Activated CD8-positive, alpha-beta T cell treated with anti-CD3 and anti-CD28 coated beads for 36 hours (primary cell): ENCODE data around the gene AP1AR. TPM values are rescaled to one million over a fixed set of nuclear protein-coding genes. Genes with fewer than 3 reads are reported as not detected.
"Not testable (repeated sequence)": the region's sequence is repeated elsewhere in the genome, so short reads cannot be mapped to it uniquely, and the experiment has no call there.

Experiments used
- ATAC-seq: fragments of 200-7000 bp; cut with Tn5 transposase; one replicate; pipeline ENCODE4 v1.10.0; 2021; ENCODE audit warnings: mild to moderate bottlenecking, moderate library complexity
- CTCF ChIA-PET: fragments of 350-600 bp; sonication (Branson Sonifier 250); formaldehyde crosslinking; loops from one replicate; lab custom pipeline; 2021; ENCODE audit warnings: antibody characterized with exemption; lab: Charles Lee
- POLR2A ChIA-PET: fragments of 350-600 bp; sonication (Branson Sonifier 250); formaldehyde crosslinking; loops from one replicate; lab custom pipeline; 2021; ENCODE audit warnings: antibody characterized with exemption; lab: Charles Lee
- DNase-seq: peaks from one replicate; pipeline ENCODE4 v3.0.0-alpha.2; 2020
- H3K27ac Mint-ChIP-seq: one replicate; pipeline ENCODE4 v1.8.0; 2021; ENCODE audit warnings: mild to moderate bottlenecking, mixed read lengths
- H3K27me3 Mint-ChIP-seq: one replicate; pipeline ENCODE4 v1.8.0; 2021; ENCODE audit warnings: mixed read lengths
- H3K36me3 Mint-ChIP-seq: one replicate; pipeline ENCODE4 v1.8.0; 2021; ENCODE audit warnings: low read depth, mixed read lengths
- H3K4me1 Mint-ChIP-seq: one replicate; pipeline ENCODE4 v1.8.0; 2021; ENCODE audit warnings: low read depth, mixed read lengths
- H3K4me3 Mint-ChIP-seq: one replicate; pipeline ENCODE4 v1.8.0; 2021; ENCODE audit warnings: mild to moderate bottlenecking, moderate library complexity, mixed read lengths
- H3K9me3 Mint-ChIP-seq: one replicate; pipeline ENCODE4 v1.8.0; 2021; ENCODE audit warnings: mixed read lengths
- CTCF ChIP-seq: fragments of 200-600 bp; IDR thresholded peaks from one replicate; pipeline ENCODE4 v1.8.0; 2022; ENCODE audit warnings: antibody characterized with exemption, mild to moderate bottlenecking
- intact Hi-C: fragments of 100-400 bp; cut with micrococcal nuclease; formaldehyde crosslinking; loops from one replicate; pipeline ENCODE4 v1.10.0; 2022
- total RNA-seq, 2 experiments: library from RNA; stranded (reverse); gene quantifications; one replicate each; pipeline ENCODE4 v1.2.3, GENCODE V29; 2021

AP1AR gene
- total RNA-seq, 2 experiments from 2014 or later, result 15.5 to 17.7 TPM

- TF ChIP-seq CTCF, result no peak
- H3K36me3 Mint-ChIP-seq, result peaks cover 58% of the 10 kb centered on the region
- H3K9me3 Mint-ChIP-seq, result peaks cover 9% of the 10 kb centered on the region
- intact Hi-C loops, result no loop called here
- ChIA-PET CTCF (interaction anchor here (1.1 to 2.1 kb wide), 4 partner anchors 12 to 245 kb away, joined by 3 to 7 read pairs (median 4); no protein-coding TSS in a partner anchor), POLR2A (no interaction called here)
- DNase-seq (no peak), ATAC-seq (no peak)
- H3K27ac Mint-ChIP-seq, result peak overlapping the region; percentile 70
- H3K4me3 Mint-ChIP-seq, result no peak overlapping the region
- no peaks in the 10 kb centered on the region for H3K27me3 Mint-ChIP-seq
- peaks cover 80% of the 10 kb centered on the region for H3K4me1 Mint-ChIP-seq
These were observed 47.7 kb downstream of the AP1AR start for GRCh38 chr4:112279025-112279881.

- TF ChIP-seq CTCF, result no peak
- no peak overlapping the region for H3K4me3 Mint-ChIP-seq
- ATAC-seq (no peak), DNase-seq (no peak)
- ChIA-PET POLR2A (interaction anchor here (1.0 to 2.3 kb wide), 2 partner anchors 8 to 23 kb away, joined by 4 to 7 read pairs; no protein-coding TSS in a partner anchor), CTCF (interaction anchor here (1.1 to 2.1 kb wide), 5 partner anchors 12 to 244 kb away, joined by 3 to 7 read pairs (median 3); no protein-coding TSS in a partner anchor)
- no peak overlapping the region for H3K27ac Mint-ChIP-seq
- intact Hi-C loops, result no loop called here
- peaks cover 61% of the 10 kb centered on the region for H3K36me3 Mint-ChIP-seq
- H3K4me1 Mint-ChIP-seq, result peaks cover 74% of the 10 kb centered on the region
- H3K27me3 Mint-ChIP-seq, result no peaks in the 10 kb centered on the region
- H3K9me3 Mint-ChIP-seq, result peaks cover 9% of the 10 kb centered on the region
These were observed 48.3 kb downstream of the AP1AR start for GRCh38 chr4:112279882-112280315.

GRCh38 chr4:112280386-112281056 lies 48.9 kb downstream of the AP1AR start:
- peaks cover 9% of the 10 kb centered on the region for H3K9me3 Mint-ChIP-seq
- peaks cover 58% of the 10 kb centered on the region for H3K36me3 Mint-ChIP-seq
- DNase-seq (no peak), ATAC-seq (no peak)
- intact Hi-C loops, result no loop called here
- H3K4me1 Mint-ChIP-seq, result peaks cover 69% of the 10 kb centered on the region
- CTCF ChIA-PET, result interaction anchor here (1.1 to 2.1 kb wide), 5 partner anchors 13 to 244 kb away, joined by 3 to 7 read pairs (median 3); no protein-coding TSS in a partner anchor
- H3K27me3 Mint-ChIP-seq, result no peaks in the 10 kb centered on the region
- no peak overlapping the region for H3K27ac Mint-ChIP-seq
- no peak for TF ChIP-seq CTCF
- POLR2A ChIA-PET, result interaction anchor here (1.0 to 2.3 kb wide), 2 partner anchors 9 to 22 kb away, joined by 4 to 7 read pairs; no protein-coding TSS in a partner anchor
- no peak overlapping the region for H3K4me3 Mint-ChIP-seq

- DNase-seq, CTCF ChIA-PET, H3K9me3 Mint-ChIP-seq, H3K27me3 Mint-ChIP-seq, intact Hi-C loops, H3K4me3 Mint-ChIP-seq, H3K27ac Mint-ChIP-seq, ATAC-seq: not testable (repeated sequence)
- Mint-ChIP-seq H3K4me1 (peaks cover 67% of the 10 kb centered on the region), H3K36me3 (peaks cover 51% of the 10 kb centered on the region)
- POLR2A ChIA-PET, result interaction anchor here (1.1 to 2.3 kb wide), 2 partner anchors 10 to 14 kb away, joined by 3 to 7 read pairs; no protein-coding TSS in a partner anchor
These were observed 50.4 kb downstream of the AP1AR start for GRCh38 chr4:112281895-112282398.
